A549 (cell line): ENCODE data around the gene COL26A1.

Source experiments
- CTCF ChIP-seq: fragments of >200 bp; sonication (Bioruptor Twin); formaldehyde crosslinking; IDR thresholded peaks from 3 replicates; pipeline ENCODE4 v1.5.1; 2016
- EHMT2 ChIP-seq: fragments of 200-600 bp; sonication (generic); IDR thresholded peaks from 2 replicates; pipeline ENCODE4 v1.6.1; 2016; ENCODE audit warnings: antibody characterized with exemption, low read depth, mild to moderate bottlenecking, moderate library complexity
- HDAC2 ChIP-seq: fragments of 200-600 bp; sonication (generic); IDR thresholded peaks from 2 replicates; pipeline ENCODE4 v1.6.1; 2016
- HOXB5 ChIP-seq: fragments of 250-450 bp; sonication (Bioruptor Pico); IDR thresholded peaks from 2 replicates; pipeline ENCODE4 v1.5.0; 2020; ENCODE audit warnings: mild to moderate bottlenecking, moderate library complexity

- TF ChIP-seq EHMT2 (no peak), HDAC2 (no peak), CTCF (no peak), HOXB5 (CRISPR knock-in tag) (no peak)
These were observed 203.0 kb downstream of the COL26A1 start for GRCh38 chr7:101565601-101566209.
